IPS DF 6.9 (cell line): Measurements from ENCODE around the gene PAMR1.

Experiments used
- DNase-seq: peaks from one replicate; pipeline ENCODE4 v3.0.0-alpha.2; 2013; ENCODE audit warnings: low read depth, low spot score
- H3K27ac ChIP-seq: one replicate; pipeline ENCODE4 v1.5.1; 2013; ENCODE audit warnings: low read length, control low read depth
- H3K27me3 ChIP-seq: 2 replicates; pipeline ENCODE4 v1.6.1; 2013; ENCODE audit warnings: mild to moderate bottlenecking, low read length; ENCODE audit not compliant: control insufficient read depth, insufficient read depth
- H3K36me3 ChIP-seq: 2 replicates; pipeline ENCODE4 v1.6.1; 2013; ENCODE audit warnings: low read length; ENCODE audit not compliant: control insufficient read depth, insufficient read depth
- H3K4me1 ChIP-seq: 2 replicates; pipeline ENCODE4 v1.6.1; 2013; ENCODE audit warnings: low read length; ENCODE audit not compliant: control insufficient read depth, insufficient read depth
- H3K4me3 ChIP-seq: 2 replicates; pipeline ENCODE4 v1.5.1; 2013; ENCODE audit warnings: mild to moderate bottlenecking, low read length
- H3K9me3 ChIP-seq: 2 replicates; pipeline ENCODE4 v1.6.1; 2013; ENCODE audit warnings: low read length, inconsistent platforms; ENCODE audit not compliant: control insufficient read depth, insufficient read depth
- WGBS: extraction: QIAGEN DNeasy Blood & Tissue Kit; methylation state at CpG from one replicate; pipeline ENCODE4 v1.1.7; 2013; ENCODE audit warnings: mixed read lengths, missing lambda C conversion rate; ENCODE audit not compliant: insufficient read length, insufficient coverage; 5-methylcytosine and 5-hydroxymethylcytosine counted together

Gene PAMR1

DNA sequence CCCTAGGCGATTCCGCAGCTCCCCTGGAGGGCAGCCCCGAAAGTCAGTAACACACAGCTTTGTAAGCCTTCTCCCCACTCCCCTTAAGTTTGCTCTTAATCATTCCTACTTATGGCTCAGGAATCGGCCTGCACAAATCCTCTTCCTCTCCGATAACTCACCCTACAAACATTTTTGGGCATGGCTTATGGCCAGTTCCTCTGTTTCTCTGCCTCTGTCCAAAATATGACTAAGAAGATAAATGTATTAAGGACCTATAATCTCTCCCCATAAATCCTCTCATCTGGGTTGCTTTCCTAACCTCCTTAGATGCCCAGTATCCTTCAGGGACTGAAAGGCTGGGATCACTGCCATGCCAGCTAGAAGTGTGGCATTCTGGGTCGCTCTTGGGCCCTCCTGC lies 41.0 kb downstream of the PAMR1 start:
- H3K27me3 ChIP-seq = no peaks in the 10 kb centered on the region
- no peak overlapping the region for H3K4me3 ChIP-seq
- no peak for DNase-seq
- no peaks in the 10 kb centered on the region; the same call in 1 of the 2 replicates for H3K4me1 ChIP-seq
- H3K27ac ChIP-seq = no peak overlapping the region
- no CpG with 5 or more reads among the region's 6 CpGs for WGBS
- no peaks in the 10 kb centered on the region for H3K36me3 ChIP-seq
- no peaks in the 10 kb centered on the region for H3K9me3 ChIP-seq

DNA sequence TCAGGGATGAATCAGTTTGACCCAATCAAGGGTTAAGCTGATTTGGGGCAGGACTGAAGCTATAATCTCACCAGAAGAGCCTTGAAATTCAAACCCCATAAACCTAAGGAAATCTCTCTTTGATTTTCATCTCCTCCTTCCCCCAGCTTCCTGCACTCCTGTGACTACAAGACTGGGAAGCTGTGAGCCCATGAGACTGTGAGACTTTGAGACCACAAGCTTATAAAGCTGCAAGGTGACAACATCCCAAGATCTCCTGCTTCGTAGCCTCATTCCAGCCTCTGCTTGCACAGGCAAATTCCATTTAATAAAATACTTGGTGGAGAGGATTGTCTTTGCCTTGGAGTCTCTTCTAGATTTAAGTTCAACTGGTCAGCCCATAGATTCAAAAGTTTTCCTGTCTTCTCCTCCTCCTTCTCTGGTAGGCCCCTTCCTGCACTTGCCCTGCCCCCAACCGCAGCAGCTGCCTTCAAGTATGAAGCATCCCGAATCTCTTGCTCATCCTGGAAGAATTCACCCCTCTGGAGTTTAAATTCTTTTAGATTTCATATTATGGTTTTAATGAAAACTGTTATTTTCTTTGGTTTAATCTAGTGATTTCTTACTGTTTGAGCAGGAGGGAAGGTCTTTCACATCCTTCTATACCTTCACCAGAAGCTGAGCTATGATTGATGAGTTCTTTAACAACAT lies 42.1 kb downstream of the PAMR1 start:
- H3K9me3 ChIP-seq = no peaks in the 10 kb centered on the region
- WGBS = no CpG with 5 or more reads among the region's 3 CpGs
- H3K36me3 ChIP-seq = no peaks in the 10 kb centered on the region
- no peak for DNase-seq
- peaks cover under 1% of the 10 kb centered on the region; the same call in 1 of the 2 replicates for H3K4me1 ChIP-seq
- H3K27me3 ChIP-seq = no peaks in the 10 kb centered on the region
- H3K4me3 ChIP-seq = no peak overlapping the region
- no peak overlapping the region for H3K27ac ChIP-seq

DNA sequence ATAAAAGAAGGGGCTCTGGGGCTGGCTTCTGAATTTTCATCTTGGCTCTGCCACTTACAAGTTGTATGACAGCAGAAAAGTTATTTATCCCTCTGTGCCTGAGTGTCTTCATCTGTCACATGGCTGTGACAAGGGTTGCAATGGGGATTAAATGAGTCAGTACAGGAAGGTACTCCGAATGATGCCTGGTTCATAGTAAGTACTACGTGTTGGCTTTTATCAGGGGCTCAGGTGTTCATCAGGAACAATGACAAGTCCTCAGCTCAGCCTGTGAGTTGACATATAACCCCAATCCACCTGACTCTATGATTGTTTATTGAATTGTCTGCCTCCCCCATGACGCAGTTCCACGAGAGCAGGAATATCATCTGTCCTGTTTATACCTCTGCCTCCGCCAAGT lies 45.7 kb downstream of the PAMR1 start:
- no CpG with 5 or more reads among the region's 5 CpGs for WGBS
- no peak for DNase-seq
- no peaks in the 10 kb centered on the region for H3K36me3 ChIP-seq
- no peaks in the 10 kb centered on the region for H3K27me3 ChIP-seq
- no peak overlapping the region for H3K27ac ChIP-seq
- H3K4me3 ChIP-seq = no peak overlapping the region
- H3K9me3 ChIP-seq = no peaks in the 10 kb centered on the region
- peaks cover 3% of the 10 kb centered on the region; the same call in 1 of the 2 replicates for H3K4me1 ChIP-seq

DNA sequence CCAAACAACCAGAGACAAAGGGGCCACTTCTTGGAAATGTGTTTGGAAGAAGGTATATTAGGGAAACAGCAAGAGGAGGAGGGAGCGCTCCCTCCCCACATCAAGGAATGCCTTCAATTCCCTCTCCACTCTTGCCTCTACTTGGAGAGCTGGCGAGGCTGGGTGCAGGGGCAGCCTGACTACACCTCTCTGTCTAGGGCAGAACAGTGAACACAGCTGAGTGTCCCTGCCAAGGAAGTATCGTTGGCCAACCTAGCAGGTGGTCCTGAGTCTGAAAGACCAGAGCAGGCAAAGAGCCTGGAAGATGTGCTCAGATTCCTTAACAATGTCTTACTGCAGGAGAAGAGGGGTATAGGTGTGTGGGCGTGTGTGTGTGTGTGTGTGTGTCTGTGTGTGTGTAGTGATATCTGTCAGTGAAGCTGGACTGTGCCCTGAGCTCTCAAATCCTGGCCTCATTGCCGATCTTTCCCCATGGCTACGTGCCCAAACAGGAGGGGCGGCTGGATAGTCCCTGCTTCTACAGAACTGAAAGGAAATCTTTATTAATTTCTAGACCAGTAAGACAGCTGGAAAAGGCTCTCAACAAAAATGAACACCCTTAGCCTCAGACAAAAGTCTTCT lies 46.8 kb downstream of the PAMR1 start:
- no peaks in the 10 kb centered on the region for H3K27me3 ChIP-seq
- no peak for DNase-seq
- no peaks in the 10 kb centered on the region for H3K9me3 ChIP-seq
- no peak overlapping the region for H3K27ac ChIP-seq
- no CpG with 5 or more reads among the region's 7 CpGs for WGBS
- H3K36me3 ChIP-seq = no peaks in the 10 kb centered on the region
- H3K4me1 ChIP-seq = peaks cover 3% of the 10 kb centered on the region; the same call in 1 of the 2 replicates
- no peak overlapping the region for H3K4me3 ChIP-seq

DNA sequence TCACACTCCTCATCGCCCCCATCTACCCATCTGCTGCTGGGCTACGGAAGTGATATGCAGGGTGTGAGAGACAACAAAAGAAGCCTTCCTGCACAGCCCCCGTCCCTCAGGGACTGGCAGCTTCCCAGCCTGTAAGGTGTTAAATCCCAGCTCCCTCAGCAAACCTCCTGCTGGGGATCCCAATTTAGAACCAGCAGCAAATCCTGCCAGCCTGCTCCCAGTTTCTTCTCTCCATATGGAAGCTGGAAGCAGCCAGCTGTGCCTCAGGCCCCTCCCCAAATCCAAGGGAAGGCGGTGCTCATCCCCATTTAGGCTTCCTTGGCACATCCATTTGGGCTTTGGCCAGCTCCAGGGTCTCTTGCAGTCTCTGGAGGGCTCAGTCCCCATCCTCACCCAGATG lies 47.5 kb downstream of the PAMR1 start:
- WGBS = no CpG with 5 or more reads among the region's 4 CpGs
- no peak for DNase-seq
- H3K4me1 ChIP-seq = peaks cover 3% of the 10 kb centered on the region; the same call in 1 of the 2 replicates
- no peak overlapping the region for H3K4me3 ChIP-seq
- no peaks in the 10 kb centered on the region for H3K9me3 ChIP-seq
- H3K36me3 ChIP-seq = no peaks in the 10 kb centered on the region
- H3K27me3 ChIP-seq = no peaks in the 10 kb centered on the region
- no peak overlapping the region for H3K27ac ChIP-seq

DNA sequence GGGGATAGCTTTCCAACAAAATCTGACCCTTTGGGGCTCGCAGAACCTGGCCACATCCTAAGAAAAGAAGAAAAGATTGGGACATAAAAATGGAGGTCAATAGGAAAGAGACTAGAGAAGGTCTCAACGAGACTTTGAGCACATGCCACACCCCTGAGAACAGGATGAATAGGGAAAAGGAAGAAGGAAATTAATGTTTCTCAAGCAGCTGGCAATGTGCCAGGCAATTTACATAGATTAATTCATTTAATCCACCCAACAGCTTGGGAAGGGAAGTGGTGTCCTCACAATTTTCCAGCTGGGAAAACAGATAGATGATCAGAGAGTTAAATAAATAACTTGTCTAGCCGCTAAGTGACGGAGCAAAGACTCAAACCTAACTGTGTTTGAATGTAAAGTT lies 50.7 kb downstream of the PAMR1 start:
- no CpG with 5 or more reads among the region's 4 CpGs for WGBS
- Histone ChIP-seq H3K36me3 (no peaks in the 10 kb centered on the region), H3K27ac (no peak overlapping the region), H3K9me3 (no peaks in the 10 kb centered on the region), H3K4me1 (peaks cover 3% of the 10 kb centered on the region; the same call in 1 of the 2 replicates), H3K4me3 (no peak overlapping the region), H3K27me3 (no peaks in the 10 kb centered on the region)
- DNase-seq = no peak

DNA sequence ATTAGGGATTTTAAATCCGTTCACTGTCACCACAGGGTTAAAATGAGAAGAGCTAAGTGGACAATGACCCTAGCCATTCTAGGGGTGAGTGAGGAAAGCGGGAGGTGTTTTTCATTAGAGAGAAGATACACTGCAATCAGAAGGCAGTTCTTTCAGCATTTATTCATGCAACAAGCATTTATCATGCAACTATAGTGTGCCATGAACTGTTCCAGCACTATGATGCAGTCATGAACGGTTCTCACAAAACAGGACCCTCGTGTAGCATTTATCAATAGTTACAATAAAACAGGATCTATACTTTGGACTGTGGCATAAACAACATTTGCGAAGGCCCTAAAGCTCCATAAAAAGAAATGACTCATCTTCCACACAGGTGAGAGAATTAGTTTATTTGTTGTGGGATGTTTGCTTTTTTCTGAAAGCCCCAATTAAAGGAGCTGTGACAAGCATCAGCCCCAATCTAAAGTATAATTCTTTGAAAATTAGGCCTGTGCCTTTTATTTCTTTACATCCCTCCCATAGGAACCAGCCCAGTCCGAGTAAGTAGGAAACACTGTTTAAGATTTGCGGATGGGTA lies 51.5 kb downstream of the PAMR1 start:
- WGBS = no CpG with 5 or more reads among the region's 7 CpGs
- H3K36me3 ChIP-seq = no peaks in the 10 kb centered on the region

DNA sequence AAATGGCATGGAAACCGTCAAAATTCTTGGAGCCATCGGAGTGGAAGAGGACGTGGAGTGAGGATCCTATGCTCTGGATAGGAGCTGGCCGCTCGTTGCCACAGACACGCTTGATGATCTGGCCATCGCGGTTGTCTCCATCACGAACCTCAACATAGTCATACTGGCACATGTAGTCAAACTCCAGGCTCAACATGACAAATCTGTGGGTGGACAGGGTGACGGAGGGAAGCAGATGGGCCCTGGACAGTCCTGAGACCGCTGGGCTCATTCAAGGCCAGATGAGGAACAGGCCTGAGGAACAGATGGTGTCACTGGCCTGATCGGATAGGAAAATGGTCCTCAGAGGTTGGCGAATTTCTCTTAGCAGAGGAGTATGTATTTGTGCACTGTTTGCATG lies 54.8 kb downstream of the PAMR1 start:
- no peak overlapping the region for H3K4me3 ChIP-seq
- H3K27me3 ChIP-seq = no peaks in the 10 kb centered on the region
- H3K27ac ChIP-seq = no peak overlapping the region
- no peaks in the 10 kb centered on the region for H3K36me3 ChIP-seq
- no peak for DNase-seq
- H3K9me3 ChIP-seq = no peaks in the 10 kb centered on the region
- H3K4me1 ChIP-seq = no peaks in the 10 kb centered on the region
- WGBS = no CpG with 5 or more reads among the region's 13 CpGs

More for the DNA sequence above, 51.5 kb downstream of the PAMR1 start:
- H3K9me3 ChIP-seq = no peaks in the 10 kb centered on the region
- peaks cover 3% of the 10 kb centered on the region; the same call in 1 of the 2 replicates for H3K4me1 ChIP-seq
- H3K27ac ChIP-seq = no peak overlapping the region
- no peaks in the 10 kb centered on the region for H3K27me3 ChIP-seq
- DNase-seq = no peak
- no peak overlapping the region for H3K4me3 ChIP-seq

DNA sequence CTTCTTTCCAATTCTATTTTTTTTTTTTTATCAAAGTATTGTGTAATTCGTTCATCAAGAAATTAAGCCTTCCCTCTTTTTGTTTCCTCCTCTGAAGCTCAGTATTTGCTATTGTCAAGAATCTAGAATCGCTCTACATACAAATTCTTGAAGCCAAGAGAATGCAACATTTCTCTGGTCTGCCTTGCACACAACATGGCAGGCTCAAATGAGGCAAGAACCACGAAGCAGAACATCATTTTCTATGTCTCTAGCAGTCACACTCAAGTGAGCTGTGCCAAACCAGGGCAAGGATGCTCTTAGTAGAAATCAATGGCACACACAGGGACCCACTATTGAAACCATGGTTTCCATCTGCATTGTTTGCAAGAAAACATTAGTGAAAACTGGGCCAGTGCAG lies 59.4 kb downstream of the PAMR1 start:
- no CpG with 5 or more reads among the region's 3 CpGs for WGBS
- Histone ChIP-seq H3K36me3 (no peaks in the 10 kb centered on the region), H3K4me3 (no peak overlapping the region), H3K4me1 (no peaks in the 10 kb centered on the region), H3K27me3 (no peaks in the 10 kb centered on the region), H3K27ac (no peak overlapping the region), H3K9me3 (no peaks in the 10 kb centered on the region)
- no peak for DNase-seq

DNA sequence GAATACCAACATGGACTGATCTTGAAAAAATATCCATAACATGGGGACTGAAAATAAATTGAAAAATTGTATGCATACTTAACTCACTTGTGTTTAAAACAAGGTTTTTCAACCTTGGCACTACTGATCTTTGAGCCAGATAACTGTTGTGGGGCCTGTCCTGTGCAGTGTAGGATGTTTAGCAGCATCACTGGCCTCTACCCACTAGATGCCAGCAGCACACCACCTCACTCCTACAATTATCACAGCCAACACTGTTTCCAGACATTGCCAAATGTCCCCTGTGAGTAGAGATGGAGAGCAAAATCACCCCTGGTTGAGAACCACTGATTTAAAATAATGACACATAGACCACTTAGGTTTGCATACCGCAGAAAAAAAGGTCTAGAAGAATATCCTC lies 61.1 kb downstream of the PAMR1 start:
- Histone ChIP-seq H3K27me3 (no peaks in the 10 kb centered on the region), H3K4me3 (no peak overlapping the region), H3K9me3 (no peaks in the 10 kb centered on the region), H3K4me1 (no peaks in the 10 kb centered on the region), H3K27ac (no peak overlapping the region), H3K36me3 (no peaks in the 10 kb centered on the region)
- DNase-seq = no peak
- no CpG with 5 or more reads among the region's 1 CpG for WGBS
